Muscle layer of colon (tissue), 2 donors: ENCODE data around the gene RAB23.
A peak's percentile ranks its signal among the peaks of the same experiment; 100 is the strongest.

Source experiments
- H3K27ac ChIP-seq: one replicate; pipeline ENCODE4 v1.7.0; 2013; ENCODE audit warnings: low read depth, mild to moderate bottlenecking, low read length, moderate library complexity
- H3K27me3 ChIP-seq, 2 donors: one replicate each; pipeline ENCODE4 v1.7.0; 2013; ENCODE audit warnings: low read length in 2 of 2, mild to moderate bottlenecking in 2 of 2; ENCODE audit not compliant: insufficient read depth in 2 of 2, control insufficient read depth in 1 of 2
- H3K36me3 ChIP-seq: one replicate; pipeline ENCODE4 v1.7.0; 2013; ENCODE audit warnings: mild to moderate bottlenecking, low read length; ENCODE audit not compliant: insufficient read depth
- H3K4me1 ChIP-seq: one replicate; pipeline ENCODE4 v1.7.0; 2013; ENCODE audit warnings: mild to moderate bottlenecking, low read length; ENCODE audit not compliant: insufficient read depth
- H3K4me3 ChIP-seq, 2 donors: one replicate each; pipeline ENCODE4 v1.7.0; 2013; ENCODE audit warnings: low read length in 2 of 2, low read depth in 1 of 2, mild to moderate bottlenecking in 1 of 2, moderate library complexity in 1 of 2
- H3K9ac ChIP-seq: one replicate; pipeline ENCODE4 v1.7.0; 2013; ENCODE audit warnings: low read length
- H3K9me3 ChIP-seq: one replicate; pipeline ENCODE4 v1.7.0; 2013; ENCODE audit warnings: mild to moderate bottlenecking, low read length
- donor health status: abdominal sarcoma.
- donor health status: Adenocarcinoma of cecum.

RAB23 gene

DNA sequence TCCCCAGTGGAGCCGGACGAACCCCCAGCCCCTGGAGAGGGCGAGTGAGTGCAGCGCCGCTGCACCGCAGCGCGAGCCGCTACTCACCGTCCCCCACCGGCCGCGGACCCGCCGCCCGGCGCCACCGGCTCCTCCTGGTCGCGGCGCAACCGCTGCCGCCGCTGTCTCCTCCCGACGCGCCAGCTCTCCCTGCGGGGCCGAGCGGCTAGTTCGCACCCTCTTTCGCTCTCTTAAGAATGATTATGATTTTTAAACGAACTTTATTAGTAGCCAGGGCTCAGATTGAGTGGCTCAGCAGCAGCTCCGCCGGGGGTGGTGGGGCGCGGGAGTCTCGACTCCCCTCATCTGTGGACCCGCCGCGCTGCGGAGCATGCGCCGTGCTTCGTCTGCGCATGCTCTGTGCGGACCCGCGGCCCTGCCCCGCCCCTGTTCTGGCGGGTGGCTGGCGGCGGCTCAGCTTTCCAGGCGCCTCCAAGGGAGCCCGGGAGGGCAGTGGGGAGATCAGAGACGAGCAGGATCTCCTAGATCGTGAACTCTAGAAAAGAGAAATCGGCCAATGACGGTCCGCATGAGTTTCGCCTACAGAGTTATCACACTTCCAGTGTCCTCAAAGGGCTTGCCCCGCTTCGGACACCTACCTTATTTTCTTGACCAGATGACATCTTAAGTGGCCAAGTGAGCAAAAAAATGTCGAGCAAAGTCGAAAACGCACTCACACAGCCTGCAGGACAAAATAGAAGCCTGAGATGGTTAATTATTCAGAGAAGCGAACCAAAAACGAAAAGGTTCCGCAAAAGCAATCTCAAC, at the start of gene RAB23:
RAB23 (minus strand) TSS at position 372 of the 807 bp plus-strand sequence. CDS start 11,927 bp downstream, outside the sequence.
- Histone ChIP-seq H3K9ac (peak within 1 kb of the TSS; percentile 72), H3K4me1 (peaks cover 35% of the 10 kb centered on the region), H3K27ac (peak within 1 kb of the TSS; percentile 96), H3K9me3 (no peaks in the 10 kb centered on the region), H3K27me3 (no peaks in the 10 kb centered on the region), H3K36me3 (no peaks in the 10 kb centered on the region), H3K4me3 (peak within 1 kb of the TSS; percentile 82 to 92)

DNA sequence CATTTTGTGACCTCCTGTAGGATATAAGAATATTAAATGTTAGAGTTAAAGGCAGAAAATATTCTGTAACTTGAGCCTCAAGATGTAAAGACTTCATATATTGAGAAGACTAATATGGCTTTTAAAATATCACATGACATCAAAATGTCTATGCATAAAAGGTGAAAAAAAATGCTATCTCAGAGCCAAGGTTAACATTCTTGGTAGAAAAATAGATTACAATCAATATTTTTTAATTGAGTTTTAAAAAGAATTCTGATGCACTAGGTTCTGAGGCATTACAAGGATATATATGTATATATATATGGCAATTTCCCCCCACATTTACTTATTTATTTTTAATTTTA, 46.2 kb upstream of the RAB23 start:
- Histone ChIP-seq H3K9ac (no peak overlapping the region), H3K4me1 (peaks cover 50% of the 10 kb centered on the region), H3K27ac (peak overlapping the region; percentile 45), H3K36me3 (no peaks in the 10 kb centered on the region), H3K9me3 (no peaks in the 10 kb centered on the region), H3K27me3 (no peaks in the 10 kb centered on the region), H3K4me3 (no peak overlapping the region)

DNA sequence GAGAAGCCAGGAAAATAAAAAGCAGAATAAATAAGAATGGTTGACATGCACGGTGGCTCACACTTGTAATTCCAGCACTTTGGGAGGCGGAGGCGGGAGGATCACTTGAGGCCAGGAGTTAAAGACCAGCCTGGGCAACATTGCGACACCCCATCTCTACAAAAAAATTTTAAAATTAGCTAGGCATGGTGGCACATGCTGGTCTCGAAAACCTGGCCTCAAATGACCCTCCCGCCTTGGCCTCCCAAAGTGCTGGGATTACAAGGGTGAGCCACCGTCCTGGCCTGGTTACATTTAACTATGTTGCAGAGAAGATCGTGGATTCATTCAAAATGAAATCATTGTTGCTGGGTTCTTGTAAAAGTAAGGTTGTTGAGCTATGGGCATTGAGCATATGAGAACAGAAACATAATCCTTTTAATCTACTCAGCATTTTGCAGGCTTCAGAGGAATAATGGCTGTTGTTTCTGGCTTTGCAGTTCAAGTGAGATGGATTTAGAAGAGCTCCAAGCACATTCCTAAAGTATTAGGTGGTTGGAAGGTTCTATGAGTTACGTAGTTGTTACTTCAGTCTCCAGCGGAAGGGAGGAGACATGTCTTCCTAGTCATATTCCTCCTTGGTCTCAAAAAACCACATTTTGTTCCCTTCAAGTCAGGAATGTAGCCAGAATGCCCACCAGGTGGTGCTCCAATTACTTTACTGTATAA, 45.6 kb upstream of the RAB23 start:
- H3K27me3 ChIP-seq, result no peaks in the 10 kb centered on the region
- no peaks in the 10 kb centered on the region for H3K9me3 ChIP-seq
- peaks cover 55% of the 10 kb centered on the region for H3K4me1 ChIP-seq
- H3K9ac ChIP-seq, result no peak overlapping the region
- H3K4me3 ChIP-seq, result peak overlapping the region in 1 of 2 donors; percentile 3
- H3K36me3 ChIP-seq, result no peaks in the 10 kb centered on the region
- peak overlapping the region; percentile 45 for H3K27ac ChIP-seq

DNA sequence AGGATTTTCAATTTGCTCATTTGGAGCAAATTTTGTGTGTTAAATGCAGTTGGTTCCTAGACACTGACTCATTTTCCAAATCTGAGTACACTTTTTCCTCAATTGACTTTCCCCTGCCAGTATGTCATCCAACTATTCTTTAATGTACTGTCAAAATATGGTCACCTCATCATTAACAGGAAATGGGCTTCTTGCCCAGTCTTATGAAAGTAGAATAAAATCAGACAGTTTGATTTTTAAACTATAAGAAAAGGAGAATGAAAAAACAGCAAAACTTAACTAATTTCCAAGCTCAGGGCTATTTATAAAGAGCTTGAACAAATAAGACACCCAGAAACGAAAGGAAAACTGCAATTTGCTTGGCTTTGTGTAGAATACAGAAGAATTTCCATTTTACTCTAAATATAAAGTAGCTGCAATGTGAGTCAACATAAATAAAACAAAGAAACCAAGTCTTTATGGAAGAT, 43.7 kb upstream of the RAB23 start:
- Histone ChIP-seq H3K36me3 (no peaks in the 10 kb centered on the region), H3K9me3 (no peaks in the 10 kb centered on the region), H3K4me1 (peaks cover 74% of the 10 kb centered on the region), H3K27ac (peak overlapping the region; percentile 92), H3K9ac (no peak overlapping the region), H3K27me3 (no peaks in the 10 kb centered on the region), H3K4me3 (no peak overlapping the region)

DNA sequence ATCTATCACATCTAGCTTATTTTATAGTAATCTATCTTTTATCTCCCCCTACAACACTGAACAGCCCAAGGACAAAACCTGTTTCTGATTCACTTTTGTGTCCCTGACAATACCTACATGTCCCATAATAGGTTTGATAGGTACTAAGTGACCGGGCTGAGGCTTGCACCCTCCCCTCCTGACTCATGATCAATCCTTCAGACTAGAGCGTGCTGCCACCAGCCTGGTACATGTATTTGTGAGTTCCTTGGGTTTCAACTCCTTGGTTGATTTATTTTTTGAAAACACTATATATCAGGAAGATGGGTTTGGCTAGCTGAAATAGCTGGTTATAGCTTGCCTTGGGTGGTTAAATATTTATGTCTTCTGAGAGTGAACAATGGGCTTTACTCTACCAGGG, 41.6 kb upstream of the RAB23 start:
- no peaks in the 10 kb centered on the region for H3K9me3 ChIP-seq
- no peak overlapping the region for H3K9ac ChIP-seq
- H3K4me3 ChIP-seq, result no peak overlapping the region
- no peaks in the 10 kb centered on the region for H3K27me3 ChIP-seq
- H3K36me3 ChIP-seq, result no peaks in the 10 kb centered on the region
- peak overlapping the region; percentile 92 for H3K27ac ChIP-seq
- peaks cover 86% of the 10 kb centered on the region for H3K4me1 ChIP-seq

DNA sequence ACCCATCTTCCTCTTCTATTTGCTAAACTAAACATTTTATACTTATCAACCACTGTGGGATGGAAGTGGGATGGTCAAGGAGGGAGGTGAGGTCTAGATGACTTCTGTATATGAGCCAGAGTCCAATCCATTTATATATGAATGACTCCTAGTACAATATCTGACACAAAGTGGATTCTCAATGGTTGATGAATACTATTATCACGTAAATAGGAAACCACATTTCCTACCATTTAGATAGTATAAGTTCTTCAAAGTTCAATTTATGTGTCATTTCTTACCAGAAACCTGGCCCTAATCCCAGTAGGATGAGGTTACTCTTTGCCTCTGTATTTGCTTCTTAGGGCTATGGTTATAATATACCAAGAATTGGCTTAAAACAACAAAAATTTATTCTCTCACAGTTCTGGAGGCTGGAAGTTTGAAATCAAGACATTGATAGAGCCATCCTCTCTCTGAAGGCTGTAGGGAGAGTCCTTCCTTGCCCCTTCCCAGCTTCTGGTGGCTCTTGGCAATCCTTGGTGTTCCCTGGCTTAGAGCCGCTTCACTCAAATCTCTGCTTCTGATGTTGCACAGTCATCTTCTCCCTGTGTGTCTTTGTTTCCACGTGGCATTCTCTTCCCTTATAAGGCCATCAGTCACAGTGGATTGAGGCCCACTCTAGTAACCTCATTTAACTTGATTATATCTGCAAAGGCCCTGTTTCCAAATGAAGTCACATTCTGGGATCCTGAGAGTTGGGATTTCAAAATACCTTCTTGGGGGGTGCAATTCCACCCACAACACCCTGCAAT, 41.0 kb upstream of the RAB23 start:
- Histone ChIP-seq H3K9ac (peak overlapping the region; percentile 20), H3K27ac (peak overlapping the region; percentile 92), H3K27me3 (no peaks in the 10 kb centered on the region), H3K9me3 (no peaks in the 10 kb centered on the region), H3K4me3 (no peak overlapping the region), H3K36me3 (no peaks in the 10 kb centered on the region), H3K4me1 (peaks cover 87% of the 10 kb centered on the region)

DNA sequence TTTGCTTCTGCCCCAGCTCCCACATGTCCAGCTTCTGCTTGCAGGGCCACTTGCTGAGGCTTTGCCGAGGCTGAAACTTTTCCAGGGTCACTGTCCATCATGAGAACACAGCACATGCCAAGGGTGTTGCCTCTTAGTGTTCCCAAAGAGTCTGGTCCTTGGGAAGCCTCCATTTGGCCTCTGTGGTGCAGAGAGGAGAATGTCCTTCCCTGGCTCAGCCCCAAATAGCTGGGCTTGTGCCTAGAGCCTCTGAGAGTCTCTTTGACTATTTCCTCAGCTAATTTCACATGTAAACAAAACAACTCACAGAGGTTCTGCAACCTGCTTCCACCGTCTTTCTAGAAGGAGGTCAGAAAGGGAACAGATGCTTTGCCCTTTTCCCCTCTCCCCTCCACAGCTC, 40.4 kb upstream of the RAB23 start:
- Histone ChIP-seq H3K9me3 (no peaks in the 10 kb centered on the region), H3K9ac (peak overlapping the region; percentile 20), H3K27ac (peak overlapping the region; percentile 92), H3K4me1 (peaks cover 85% of the 10 kb centered on the region), H3K4me3 (peak overlapping the region in 1 of 2 donors; percentile 3), H3K36me3 (no peaks in the 10 kb centered on the region), H3K27me3 (no peaks in the 10 kb centered on the region)

DNA sequence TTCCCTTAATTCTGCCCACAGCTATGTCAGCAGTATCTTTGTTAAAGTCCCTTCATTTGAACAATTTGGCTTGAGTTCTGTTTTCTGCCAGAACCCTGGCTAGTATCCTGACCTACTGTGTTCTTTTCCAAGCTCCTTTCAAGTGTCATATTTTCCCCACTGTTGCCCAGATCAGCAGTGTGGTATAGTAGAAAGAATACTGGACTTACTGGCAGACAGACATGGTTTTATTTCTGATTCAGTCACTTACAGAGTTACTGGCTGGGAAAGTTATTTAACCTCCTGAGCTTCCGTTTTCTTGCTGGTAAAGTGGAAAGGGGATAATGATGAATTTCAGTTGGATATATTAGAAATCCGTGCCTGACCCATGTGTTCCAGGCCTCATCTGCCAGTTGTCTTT, 39.8 kb upstream of the RAB23 start:
- peaks cover 83% of the 10 kb centered on the region for H3K4me1 ChIP-seq
- peak overlapping the region; percentile 92 for H3K27ac ChIP-seq
- peak overlapping the region in 1 of 2 donors; percentile 3 for H3K4me3 ChIP-seq
- H3K27me3 ChIP-seq, result no peaks in the 10 kb centered on the region
- no peaks in the 10 kb centered on the region for H3K9me3 ChIP-seq
- no peaks in the 10 kb centered on the region for H3K36me3 ChIP-seq
- H3K9ac ChIP-seq, result peak overlapping the region; percentile 20

DNA sequence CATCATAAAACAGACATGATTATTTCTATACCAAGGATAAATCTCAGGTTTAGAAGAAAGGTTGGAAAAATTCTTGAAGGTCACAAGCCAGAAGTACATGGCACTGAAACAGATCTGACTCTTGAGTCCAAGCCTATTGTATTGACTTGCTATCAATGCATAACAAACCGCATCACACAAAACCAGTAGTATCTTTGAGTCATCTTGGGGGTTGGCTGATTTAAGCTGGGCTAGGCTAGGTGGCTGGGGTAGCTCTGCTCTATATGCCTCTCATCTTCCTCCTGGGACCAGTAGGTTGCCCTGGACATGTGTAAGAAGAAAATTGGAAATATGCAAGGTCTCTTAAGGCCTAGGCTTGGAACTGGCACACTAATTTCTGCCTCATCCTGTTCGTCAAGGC, 37.0 kb upstream of the RAB23 start:
- Histone ChIP-seq H3K9me3 (no peaks in the 10 kb centered on the region), H3K9ac (no peak overlapping the region), H3K27me3 (no peaks in the 10 kb centered on the region), H3K4me3 (no peak overlapping the region), H3K27ac (peak overlapping the region; percentile 93), H3K36me3 (no peaks in the 10 kb centered on the region), H3K4me1 (peaks cover 79% of the 10 kb centered on the region)

DNA sequence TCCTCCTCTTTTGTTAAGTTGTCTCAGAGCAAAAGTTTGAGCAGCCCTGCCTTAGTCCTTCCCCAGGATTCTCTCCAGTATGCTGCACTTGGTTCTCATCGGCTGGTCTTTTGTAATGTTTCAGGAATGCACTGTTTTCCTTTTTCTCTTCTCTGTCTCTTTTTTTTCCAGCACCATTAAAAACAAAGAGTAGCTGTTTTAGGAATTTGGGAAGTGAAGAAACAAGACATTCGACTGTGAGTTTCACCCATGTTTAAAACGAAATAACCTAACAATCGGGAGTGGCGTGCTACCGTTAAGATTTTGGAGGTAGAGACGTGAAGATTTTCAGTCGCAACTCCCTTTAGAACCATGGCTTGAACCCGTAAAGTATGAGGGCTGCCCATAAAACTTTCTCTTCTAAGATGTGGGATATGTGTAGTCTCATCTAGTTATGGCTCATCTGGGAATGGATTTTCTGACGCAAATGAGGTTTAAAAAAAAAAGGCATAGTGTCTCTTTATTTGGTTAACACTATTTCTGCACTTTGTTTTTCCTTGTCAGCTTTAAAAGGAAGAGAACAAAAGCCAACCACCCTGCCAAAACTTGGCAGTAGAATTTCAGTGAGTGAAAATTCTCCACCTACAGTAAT, 35.9 kb upstream of the RAB23 start:
- Histone ChIP-seq H3K27me3 (no peaks in the 10 kb centered on the region), H3K9ac (no peak overlapping the region), H3K9me3 (no peaks in the 10 kb centered on the region), H3K36me3 (no peaks in the 10 kb centered on the region), H3K27ac (peak overlapping the region; percentile 93), H3K4me1 (peaks cover 78% of the 10 kb centered on the region), H3K4me3 (peak overlapping the region; percentile 22)

DNA sequence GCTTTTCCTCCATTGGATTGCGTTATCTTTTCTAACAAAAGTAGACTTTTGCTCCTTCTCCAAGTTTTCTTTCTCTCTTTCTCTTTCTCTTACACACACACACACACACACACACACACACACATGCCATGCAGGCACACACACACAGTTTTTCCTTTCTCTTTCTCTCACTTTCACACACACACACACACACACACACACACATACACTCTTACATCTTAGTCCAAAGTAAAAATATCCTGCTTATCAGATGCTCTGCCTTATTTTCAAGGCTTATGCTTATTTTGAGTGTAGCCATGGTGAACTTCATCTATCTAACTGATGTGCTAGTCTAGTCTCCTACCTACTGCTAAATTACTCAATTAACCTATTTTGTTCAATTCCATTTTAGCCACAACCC, 34.4 kb upstream of the RAB23 start:
- no peaks in the 10 kb centered on the region for H3K9me3 ChIP-seq
- peak overlapping the region; percentile 93 for H3K27ac ChIP-seq

More for the DNA sequence above, 34.4 kb upstream of the RAB23 start:
- H3K4me3 ChIP-seq, result no peak overlapping the region
- peaks cover 76% of the 10 kb centered on the region for H3K4me1 ChIP-seq
- H3K9ac ChIP-seq, result no peak overlapping the region
- no peaks in the 10 kb centered on the region for H3K36me3 ChIP-seq
- H3K27me3 ChIP-seq, result no peaks in the 10 kb centered on the region
